GM08714 (cell line): ENCODE data around the gene GANAB.
"Not testable (repeated sequence)": the region's sequence is repeated elsewhere in the genome, so short reads cannot be mapped to it uniquely, and the experiment has no call there.

Experiments used
- H3K4me3 ChIP-seq: fragments of 200-500 bp; sonication (Bioruptor generic); 2 replicates; pipeline ENCODE4 v1.5.1; 2014; ENCODE audit warnings: mild to moderate bottlenecking, low read length, inconsistent platforms
- ZNF274 ChIP-seq: IDR thresholded peaks from 2 replicates; pipeline ENCODE4 v1.6.1; 2012; ENCODE audit warnings: mild to moderate bottlenecking, low read depth, low read length

Gene GANAB

GRCh38 chr11:62652161-62653006 is 6.0 kb upstream of the GANAB start:
- no peak for TF ChIP-seq ZNF274
- peak overlapping the region; percentile 96 for H3K4me3 ChIP-seq

- H3K4me3 ChIP-seq = not testable (repeated sequence)
Observed at GRCh38 chr11:62650283-62650682, 3.9 kb upstream of the GANAB start.

- TF ChIP-seq ZNF274 = no peak
- H3K4me3 ChIP-seq = no peak overlapping the region
Observed at GRCh38 chr11:62649486-62649885, 3.1 kb upstream of the GANAB start.

- no peak for TF ChIP-seq ZNF274
- no peak overlapping the region for H3K4me3 ChIP-seq
Observed at GRCh38 chr11:62648967-62649364, 2.6 kb upstream of the GANAB start.

GRCh38 chr11:62648185-62648966 is 2.0 kb upstream of the GANAB start:
- H3K4me3 ChIP-seq = no peak overlapping the region
- no peak for TF ChIP-seq ZNF274

- no peak overlapping the region for H3K4me3 ChIP-seq
Observed at GRCh38 chr11:62647609-62648005, 1.2 kb upstream of the GANAB start.

GRCh38 chr11:62646825-62647608 is 604 bp upstream of the GANAB start:
- H3K4me3 ChIP-seq = no peak overlapping the region
- no peak for TF ChIP-seq ZNF274

More at GRCh38 chr11:62647609-62648005, 1.2 kb upstream of the GANAB start:
- no peak for TF ChIP-seq ZNF274

- no peak for TF ChIP-seq ZNF274
- H3K4me3 ChIP-seq = peak overlapping the region; percentile 96
Observed at GRCh38 chr11:62645671-62645945, 805 bp downstream of the GANAB start.

GRCh38 chr11:62644220-62644619 is 2.2 kb downstream of the GANAB start:
- TF ChIP-seq ZNF274 = no peak

GRCh38 chr11:62632492-62632891 is 13.9 kb downstream of the GANAB start:
- H3K4me3 ChIP-seq = no peak overlapping the region
- TF ChIP-seq ZNF274 = no peak

More at GRCh38 chr11:62644220-62644619, 2.2 kb downstream of the GANAB start:
- no peak overlapping the region for H3K4me3 ChIP-seq

GRCh38 chr11:62627713-62628112 is 18.7 kb downstream of the GANAB start:
- TF ChIP-seq ZNF274 = no peak
- no peak overlapping the region for H3K4me3 ChIP-seq

- H3K4me3 ChIP-seq = no peak overlapping the region
- TF ChIP-seq ZNF274 = no peak
Observed at GRCh38 chr11:62622476-62623089, 23.8 kb downstream of the GANAB start.

GRCh38 chr11:62621567-62622470 is 24.6 kb downstream of the GANAB start, which contains the start of gene B3GAT3:
Gene B3GAT3 (minus strand): TSS chr11:62621986. CDS start chr11:62621947, 39 bp downstream.
- no peak for TF ChIP-seq ZNF274
- peak within 1 kb of the TSS; percentile 72 for H3K4me3 ChIP-seq
